G401 (cell line): Measurements from ENCODE around the gene IZUMO1. TPM values are rescaled to one million over a fixed set of nuclear protein-coding genes. Genes with fewer than 3 reads are reported as not detected.

Experiments
- total RNA-seq: library from RNA; depleted of rRNA; stranded (reverse); fragments of >200 nt; shearing (Covaris generic); gene quantifications from 2 replicates; pipeline ENCODE4 v1.2.3, GENCODE V29; 2014; rRNA removed

The IZUMO1 gene
- total RNA-seq, 1 experiment from 2014 or later: not detected

Other genes starting within 250 kb of the IZUMO1 start
- 8.1 and 12.5 TPM in 2 replicates for gene LMTK3, start 235.1 kb downstream of the IZUMO1 start, total RNA-seq
- gene SULT2B1, start 194.7 kb downstream of the IZUMO1 start, total RNA-seq: 0.37 TPM in 1 of 2 replicates, not detected in the other
- gene SPACA4, start 140.2 kb downstream of the IZUMO1 start, total RNA-seq: 0.55 TPM in 1 of 2 replicates, not detected in the other
- 0.34 TPM in 1 of 2 replicates, not detected in the other for gene FAM83E, start 131.8 kb downstream of the IZUMO1 start, total RNA-seq
- gene RPL18, start 127.7 kb downstream of the IZUMO1 start, total RNA-seq: 3,072 and 3,826 TPM in 2 replicates
- 16.5 and 45.7 TPM in 2 replicates for gene SPHK2, start 127.4 kb downstream of the IZUMO1 start, total RNA-seq
- gene DBP, start 109.5 kb downstream of the IZUMO1 start, total RNA-seq: 25.5 and 40.0 TPM in 2 replicates
- 103 TPM in 2 replicates for gene CA11, start 100.7 kb downstream of the IZUMO1 start, total RNA-seq
- gene NTN5, start 73.9 kb downstream of the IZUMO1 start, total RNA-seq: 1.3 TPM in 1 of 2 replicates, not detected in the other
- not detected in 2 replicates for gene FUT2, start 50.9 kb downstream of the IZUMO1 start, total RNA-seq
- gene MAMSTR, start 27.2 kb downstream of the IZUMO1 start, total RNA-seq: 0.37 and 1.5 TPM in 2 replicates
- gene RASIP1, start 6.3 kb downstream of the IZUMO1 start, total RNA-seq: 2.8 and 27.4 TPM in 2 replicates
- not detected in 2 replicates for gene FUT1, start 5.7 kb upstream of the IZUMO1 start, total RNA-seq
- gene FGF21, start 8.6 kb upstream of the IZUMO1 start, total RNA-seq: not detected in 2 replicates
- gene BCAT2, start 64.1 kb upstream of the IZUMO1 start, total RNA-seq: 43.4 and 44.1 TPM in 2 replicates
- gene HSD17B14, start 89.6 kb upstream of the IZUMO1 start, total RNA-seq: 62.8 and 69.0 TPM in 2 replicates
- 12.4 and 20.4 TPM in 2 replicates for gene PLEKHA4, start 121.7 kb upstream of the IZUMO1 start, total RNA-seq
- gene PPP1R15A, start 125.5 kb upstream of the IZUMO1 start, total RNA-seq: 44.0 and 58.7 TPM in 2 replicates
- not detected in 2 replicates for gene TULP2, start 151.8 kb upstream of the IZUMO1 start, total RNA-seq
- gene NUCB1, start 153.4 kb upstream of the IZUMO1 start, total RNA-seq: 201 and 252 TPM in 2 replicates
- gene DHDH, start 186.8 kb upstream of the IZUMO1 start, total RNA-seq: 3.0 and 4.2 TPM in 2 replicates
- 160 and 177 TPM in 2 replicates for gene BAX, start 208.0 kb upstream of the IZUMO1 start, total RNA-seq
- gene FTL, start 218.4 kb upstream of the IZUMO1 start, total RNA-seq: 4,146 and 4,408 TPM in 2 replicates
- gene GYS1, start 246.4 kb upstream of the IZUMO1 start, total RNA-seq: 41.3 and 43.2 TPM in 2 replicates
- gene RUVBL2, start 247.0 kb upstream of the IZUMO1 start, total RNA-seq: 426 and 535 TPM in 2 replicates